ENCODE measurements around the gene CDC45. TPM values are rescaled to one million over a fixed set of nuclear protein-coding genes. Genes with fewer than 3 reads are reported as not detected.

Gene CDC45
- total RNA-seq, 1 donor = 0.72 TPM

DNA sequence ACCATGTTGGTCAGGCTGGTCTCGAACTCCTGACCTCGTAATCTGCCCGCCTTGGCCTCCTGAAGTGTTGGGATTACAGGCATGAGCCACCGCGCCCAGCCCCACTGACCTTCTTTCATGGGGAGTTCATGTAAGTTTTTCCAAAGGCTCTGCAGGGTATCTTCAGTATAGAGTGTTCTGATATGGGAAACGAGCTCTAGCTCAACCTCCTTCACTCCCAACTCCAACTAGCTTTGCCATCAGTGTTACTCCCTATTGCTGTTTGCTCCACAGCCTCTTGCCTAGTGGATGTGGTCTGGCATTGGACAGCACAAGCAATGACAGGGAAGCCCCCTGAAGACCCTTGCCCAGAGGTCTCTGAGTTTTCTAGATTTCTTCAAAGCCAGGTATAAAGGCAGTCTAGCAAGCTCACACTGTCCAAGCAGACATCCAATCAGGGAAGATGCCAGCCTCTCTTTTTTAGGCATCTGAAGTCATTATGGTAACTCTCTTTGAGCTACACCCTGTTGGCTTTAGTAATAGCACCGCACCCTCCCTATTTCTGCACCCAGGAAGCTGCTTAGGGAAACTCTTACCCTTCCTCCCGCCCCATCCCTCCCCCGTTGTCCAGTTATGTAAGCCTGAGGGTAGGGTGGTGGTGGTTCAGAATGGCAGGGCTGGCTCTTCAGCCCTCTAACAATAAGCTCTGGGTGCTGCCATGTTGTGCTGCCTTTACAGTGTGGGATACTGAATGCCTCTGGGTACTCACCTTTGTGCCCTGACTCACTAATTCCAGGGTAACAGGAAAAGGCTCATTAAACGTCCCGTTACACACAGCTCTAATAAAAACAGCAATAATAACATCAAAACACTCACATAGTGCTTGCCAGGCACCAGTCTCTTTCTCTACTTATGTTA is 85.9 kb downstream of the CDC45 start:
- Histone ChIP-seq H3K4me2 (ENCODE audit: insufficient read depth, low read length) (no peak overlapping the region), H3K27ac (ENCODE audit: low read depth, low read length) (no peak overlapping the region), H3K27me3 (ENCODE audit: insufficient read depth, low read length) (peaks cover 14% of the 10 kb centered on the region), H3K4me3 (ENCODE audit: insufficient read depth, low read length) (no peak overlapping the region), H3K79me2 (ENCODE audit: insufficient read depth, low read length) (no peaks in the 10 kb centered on the region), H3K4me1 (ENCODE audit: insufficient read depth, low read length) (peaks cover 6% of the 10 kb centered on the region), H4K20me1 (ENCODE audit: insufficient read depth, low read length) (no peaks in the 10 kb centered on the region), H3K9me3 (ENCODE audit: low read depth, low read length) (no peaks in the 10 kb centered on the region), H3K36me3 (ENCODE audit: insufficient read depth, low read length) (no peaks in the 10 kb centered on the region), H2AFZ (ENCODE audit: low read length) (no peak overlapping the region)
- TF ChIP-seq, protein P1, sequence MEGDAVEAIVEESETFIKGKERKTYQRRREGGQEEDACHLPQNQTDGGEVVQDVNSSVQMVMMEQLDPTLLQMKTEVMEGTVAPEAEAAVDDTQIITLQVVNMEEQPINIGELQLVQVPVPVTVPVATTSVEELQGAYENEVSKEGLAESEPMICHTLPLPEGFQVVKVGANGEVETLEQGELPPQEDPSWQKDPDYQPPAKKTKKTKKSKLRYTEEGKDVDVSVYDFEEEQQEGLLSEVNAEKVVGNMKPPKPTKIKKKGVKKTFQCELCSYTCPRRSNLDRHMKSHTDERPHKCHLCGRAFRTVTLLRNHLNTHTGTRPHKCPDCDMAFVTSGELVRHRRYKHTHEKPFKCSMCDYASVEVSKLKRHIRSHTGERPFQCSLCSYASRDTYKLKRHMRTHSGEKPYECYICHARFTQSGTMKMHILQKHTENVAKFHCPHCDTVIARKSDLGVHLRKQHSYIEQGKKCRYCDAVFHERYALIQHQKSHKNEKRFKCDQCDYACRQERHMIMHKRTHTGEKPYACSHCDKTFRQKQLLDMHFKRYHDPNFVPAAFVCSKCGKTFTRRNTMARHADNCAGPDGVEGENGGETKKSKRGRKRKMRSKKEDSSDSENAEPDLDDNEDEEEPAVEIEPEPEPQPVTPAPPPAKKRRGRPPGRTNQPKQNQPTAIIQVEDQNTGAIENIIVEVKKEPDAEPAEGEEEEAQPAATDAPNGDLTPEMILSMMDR (IDR thresholded peaks at IDR 0.05; ENCODE audit: extremely low read depth, low read depth, low read length) = no peak
- DNase-seq (ENCODE audit: insufficient read length, low spot score, missing footprints) = no peak

DNA sequence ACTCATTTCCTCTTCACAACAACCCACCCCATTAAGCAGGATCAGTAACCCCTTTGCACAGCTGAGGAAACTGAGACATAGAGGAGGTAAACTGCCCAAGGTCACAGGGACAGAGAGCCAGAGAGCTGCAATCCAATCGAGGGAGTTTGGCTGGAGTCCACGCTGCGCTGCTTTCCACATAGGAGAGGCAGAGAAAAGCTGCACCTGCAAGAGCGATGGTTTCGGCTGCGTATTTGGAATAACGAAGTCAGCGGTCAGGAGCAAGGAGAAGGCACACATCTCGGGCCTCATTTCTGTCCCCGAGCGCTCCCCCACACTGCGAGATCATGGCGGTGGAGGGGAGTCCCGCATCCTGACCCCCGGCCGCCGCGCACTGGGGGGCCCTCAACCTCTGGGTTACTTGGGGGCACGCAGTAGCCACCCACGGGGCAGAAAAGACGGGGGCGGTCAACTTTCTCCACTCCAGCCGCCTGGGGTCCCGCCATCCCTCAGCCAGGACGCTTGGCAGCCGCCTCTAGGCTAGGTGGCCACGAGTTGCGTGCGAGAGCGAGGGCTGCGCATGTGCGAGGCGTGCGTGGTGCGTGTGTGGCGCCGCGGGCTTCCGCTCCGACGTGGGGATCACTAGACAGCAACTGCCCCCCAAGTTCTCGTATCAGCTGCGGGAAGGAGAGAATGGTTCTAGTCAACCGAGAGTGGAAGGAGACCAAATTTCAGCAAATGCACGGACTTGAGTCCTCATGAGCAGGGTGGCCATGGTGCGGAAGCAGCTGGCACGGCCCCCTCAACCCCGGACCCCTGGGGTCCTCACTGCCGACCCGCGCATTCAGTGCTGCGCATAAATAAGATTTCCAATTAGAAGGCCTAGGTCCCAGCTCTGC is 86.8 kb downstream of the CDC45 start:
- Histone ChIP-seq H3K27ac (ENCODE audit: low read depth, low read length) (no peak overlapping the region), H4K20me1 (ENCODE audit: insufficient read depth, low read length) (no peaks in the 10 kb centered on the region), H3K36me3 (ENCODE audit: insufficient read depth, low read length) (no peaks in the 10 kb centered on the region), H3K79me2 (ENCODE audit: insufficient read depth, low read length) (no peaks in the 10 kb centered on the region), H3K4me2 (ENCODE audit: insufficient read depth, low read length) (no peak overlapping the region), H2AFZ (ENCODE audit: low read length) (no peak overlapping the region), H3K4me3 (ENCODE audit: insufficient read depth, low read length) (no peak overlapping the region), H3K27me3 (ENCODE audit: insufficient read depth, low read length) (peaks cover 14% of the 10 kb centered on the region), H3K9me3 (ENCODE audit: low read depth, low read length) (no peaks in the 10 kb centered on the region), H3K4me1 (ENCODE audit: insufficient read depth, low read length) (peaks cover 6% of the 10 kb centered on the region)
- TF ChIP-seq, protein P1 (IDR thresholded peaks at IDR 0.05; ENCODE audit: extremely low read depth, low read depth, low read length) = no peak
- DNase-seq (ENCODE audit: insufficient read length, low spot score, missing footprints) = no peak

DNA sequence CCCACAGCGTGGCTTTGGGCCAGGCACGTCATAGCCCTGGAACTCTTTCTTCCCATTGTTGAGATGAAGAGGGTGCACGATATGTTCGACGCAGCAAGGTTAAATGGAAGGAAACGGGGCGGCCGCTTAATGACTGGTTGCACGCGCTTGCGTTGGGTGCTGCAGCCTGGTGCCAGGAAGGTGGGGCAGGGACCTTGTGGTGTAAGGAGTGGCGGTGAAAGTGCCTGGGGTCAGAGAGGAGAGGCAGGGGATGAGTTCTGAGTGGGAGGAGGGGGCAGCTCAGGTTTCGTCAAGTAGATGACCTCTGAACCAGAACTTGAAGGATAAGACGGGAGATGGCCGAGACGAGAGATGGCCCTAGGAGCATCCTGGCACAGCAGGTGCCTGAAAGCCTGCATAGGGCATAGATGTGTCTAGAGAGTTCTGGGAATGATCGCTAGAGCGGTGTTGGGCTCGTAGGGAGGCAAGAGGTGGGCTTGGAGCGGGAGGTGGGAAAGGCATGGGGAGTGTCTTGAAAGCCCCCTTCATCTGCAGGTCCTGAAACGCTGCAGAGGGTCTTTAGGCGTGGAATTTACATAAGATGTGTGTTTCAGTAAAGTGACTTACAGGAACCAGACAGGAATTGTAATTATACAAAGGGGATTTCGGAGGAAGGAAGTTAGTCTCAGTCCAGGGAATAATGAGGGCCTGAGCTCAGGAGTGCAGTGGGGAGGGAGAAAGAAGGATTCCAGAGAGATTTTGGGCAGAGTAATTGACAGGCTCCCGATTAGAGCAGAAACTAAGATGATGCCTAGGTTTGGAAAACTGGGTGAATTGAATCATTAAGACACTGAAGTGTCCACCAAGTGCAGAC is 87.7 kb downstream of the CDC45 start:
- Histone ChIP-seq H3K79me2 (ENCODE audit: insufficient read depth, low read length) (no peaks in the 10 kb centered on the region), H4K20me1 (ENCODE audit: insufficient read depth, low read length) (no peaks in the 10 kb centered on the region), H3K4me2 (ENCODE audit: insufficient read depth, low read length) (no peak overlapping the region), H3K4me1 (ENCODE audit: insufficient read depth, low read length) (peaks cover 6% of the 10 kb centered on the region), H3K4me3 (ENCODE audit: insufficient read depth, low read length) (no peak overlapping the region), H3K27ac (ENCODE audit: low read depth, low read length) (no peak overlapping the region), H3K9me3 (ENCODE audit: low read depth, low read length) (no peaks in the 10 kb centered on the region), H2AFZ (ENCODE audit: low read length) (no peak overlapping the region), H3K36me3 (ENCODE audit: insufficient read depth, low read length) (no peaks in the 10 kb centered on the region), H3K27me3 (ENCODE audit: insufficient read depth, low read length) (peaks cover 14% of the 10 kb centered on the region)
- TF ChIP-seq, protein P1 (IDR thresholded peaks at IDR 0.05; ENCODE audit: extremely low read depth, low read depth, low read length) = no peak
- DNase-seq (ENCODE audit: insufficient read length, low spot score, missing footprints) = no peak
